ENCODE data around the gene YARS1.
"Not testable (repeated sequence)": the region's sequence is repeated elsewhere in the genome, so short reads cannot be mapped to it uniquely, and the experiment has no call there.

The YARS1 gene

GRCh38 chr1:32816676-32817158, 441 bp downstream of the YARS1 start:
- DNase-seq = no peak

GRCh38 chr1:32813941-32814739, 3.0 kb downstream of the YARS1 start:
- no peak for DNase-seq

GRCh38 chr1:32811917-32812316, 5.2 kb downstream of the YARS1 start:
- no peak for DNase-seq

GRCh38 chr1:32811265-32811664, 5.9 kb downstream of the YARS1 start:
- no peak for DNase-seq

DNA sequence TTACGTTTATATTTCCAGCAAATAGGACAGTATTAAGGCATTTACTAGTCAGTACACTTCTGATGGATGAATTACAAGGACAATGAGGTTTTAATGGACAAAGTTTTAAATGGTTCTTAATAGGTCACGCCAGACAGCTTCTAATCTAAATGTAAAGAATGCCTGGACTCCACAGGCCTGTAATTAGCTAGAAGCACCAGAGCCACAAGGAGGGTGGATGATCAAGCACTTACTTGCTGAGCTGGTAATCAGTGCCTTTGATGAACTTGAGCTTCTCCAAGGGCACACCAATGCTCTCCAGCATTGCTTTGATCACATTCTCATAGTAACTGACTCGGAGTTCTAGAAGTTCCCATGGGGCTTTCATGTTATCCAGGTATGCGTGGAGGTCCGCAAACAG, 6.8 kb downstream of the YARS1 start:
- no peak for DNase-seq

GRCh38 chr1:32808580-32808979, 8.6 kb downstream of the YARS1 start:
- DNase-seq = no peak

DNA sequence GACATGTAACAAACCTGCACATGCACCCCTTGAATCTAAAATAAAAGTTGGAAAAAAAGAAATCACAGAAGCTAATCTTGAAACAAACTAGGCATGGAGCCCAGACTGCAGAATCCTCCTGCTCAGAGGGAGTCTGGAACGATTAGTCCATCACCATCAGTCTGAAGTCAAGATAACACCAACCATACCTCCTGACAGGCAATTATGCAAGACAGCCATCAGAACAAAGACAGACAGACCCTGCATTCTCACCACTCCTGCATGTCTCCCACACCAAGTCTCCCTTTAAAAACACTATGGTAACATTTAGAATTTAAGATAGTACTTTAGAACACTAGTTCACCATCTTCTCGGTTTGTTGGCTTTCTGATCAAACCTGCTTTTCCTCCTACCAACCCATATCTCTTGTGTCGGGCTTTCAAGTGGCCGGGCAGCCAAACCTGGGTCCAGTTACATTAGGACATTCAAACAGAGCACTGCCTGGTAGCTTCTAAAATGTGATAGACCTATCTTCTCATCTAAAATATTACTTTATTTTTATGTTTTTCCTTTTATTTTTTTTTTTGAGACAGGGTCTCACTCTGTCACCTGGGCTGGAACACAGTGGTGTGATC, 10.1 kb downstream of the YARS1 start:
- DNase-seq = no peak

DNA sequence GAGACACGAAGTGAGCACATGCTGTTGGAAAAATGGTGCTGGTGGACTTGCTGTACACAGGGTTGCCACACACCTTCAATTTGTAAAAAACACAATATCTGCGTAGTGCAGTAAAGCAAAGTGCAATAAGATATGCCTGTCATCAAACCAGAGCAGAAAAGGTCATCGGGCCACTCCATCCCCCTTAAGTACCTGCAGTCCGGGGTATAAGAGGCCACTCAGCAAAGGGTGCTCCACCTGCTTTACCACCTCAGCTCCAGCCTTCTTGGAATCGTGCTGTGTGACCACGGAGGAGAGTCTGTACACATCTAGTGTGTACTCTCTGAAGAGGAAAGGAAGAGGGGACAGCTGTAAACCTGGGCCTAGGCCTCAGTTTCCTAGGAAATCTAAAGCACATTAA, 10.9 kb downstream of the YARS1 start:
- DNase-seq = no peak

GRCh38 chr1:32804460-32804859, 12.7 kb downstream of the YARS1 start:
- not testable (repeated sequence) for DNase-seq

DNA sequence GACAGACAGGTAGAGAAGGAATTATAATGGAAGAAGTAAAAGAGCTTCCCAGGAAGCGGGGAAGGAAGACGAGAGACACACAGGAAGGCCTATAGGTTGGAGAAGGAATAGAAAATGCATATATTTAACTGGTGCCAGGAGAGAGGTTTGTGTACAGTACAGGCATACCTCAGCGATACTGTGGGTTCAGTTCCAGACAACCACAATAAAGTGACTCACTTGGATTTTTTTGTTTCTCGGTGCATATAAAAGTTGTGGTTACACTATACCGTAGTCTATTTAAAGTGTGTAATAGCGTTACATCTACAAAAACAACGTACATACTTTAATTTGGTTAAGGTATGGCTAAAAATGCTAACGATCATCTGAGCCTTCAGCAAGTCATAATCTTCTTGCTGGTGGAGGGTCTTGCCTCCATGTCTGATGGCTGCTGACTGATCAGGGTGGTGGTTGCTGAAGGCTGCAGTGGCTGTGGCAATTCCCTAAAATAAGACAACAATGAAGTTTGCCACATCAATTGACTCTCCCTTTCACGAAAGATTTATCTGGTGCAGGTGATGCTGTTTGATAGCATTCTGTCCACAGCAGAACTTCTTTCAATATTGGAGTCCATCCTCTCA, 16.0 kb downstream of the YARS1 start:
- DNase-seq = peak; percentile 62

- peak; percentile 71 for DNase-seq
Observed at GRCh38 chr1:32798679-32799416, 18.3 kb downstream of the YARS1 start.

DNA sequence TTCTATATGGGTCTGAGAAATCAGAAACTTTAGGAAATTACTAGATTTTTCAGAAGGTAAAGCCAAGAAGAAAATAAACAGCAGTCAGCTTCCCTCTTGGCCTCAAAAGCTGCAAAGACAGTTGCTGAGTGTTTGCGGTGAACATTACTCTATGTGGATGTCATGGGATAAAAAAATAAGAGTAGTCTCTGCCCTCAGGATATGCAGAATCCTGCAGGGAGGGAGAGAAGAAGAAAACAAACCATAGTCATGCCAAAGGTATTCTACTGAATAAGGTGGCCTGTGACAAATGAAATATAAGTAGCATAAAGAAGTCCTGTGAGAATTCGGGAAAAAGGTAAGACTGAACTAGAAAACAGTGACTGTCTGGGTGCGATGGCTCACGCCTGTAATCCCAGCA, 19.0 kb downstream of the YARS1 start:
- no peak for DNase-seq

DNA sequence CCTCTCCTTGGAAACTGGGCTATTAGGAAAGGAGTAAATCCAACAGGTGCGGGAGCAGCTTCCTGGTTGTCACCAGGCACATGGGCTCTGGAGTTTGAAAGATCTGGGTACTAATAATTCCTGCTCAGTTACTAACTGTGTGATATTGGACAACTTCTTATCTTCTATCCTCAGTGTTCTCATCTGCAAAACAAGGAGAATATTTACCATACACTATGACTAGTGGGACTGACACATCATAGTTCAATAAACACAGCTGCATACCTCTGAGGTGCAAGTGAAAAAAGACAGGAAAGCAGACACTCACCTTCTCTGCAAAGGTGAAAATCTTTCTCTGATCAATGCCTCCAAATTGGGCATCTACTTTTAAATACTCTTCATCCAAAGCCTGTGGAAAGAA, 19.7 kb downstream of the YARS1 start:
- no peak for DNase-seq

DNA sequence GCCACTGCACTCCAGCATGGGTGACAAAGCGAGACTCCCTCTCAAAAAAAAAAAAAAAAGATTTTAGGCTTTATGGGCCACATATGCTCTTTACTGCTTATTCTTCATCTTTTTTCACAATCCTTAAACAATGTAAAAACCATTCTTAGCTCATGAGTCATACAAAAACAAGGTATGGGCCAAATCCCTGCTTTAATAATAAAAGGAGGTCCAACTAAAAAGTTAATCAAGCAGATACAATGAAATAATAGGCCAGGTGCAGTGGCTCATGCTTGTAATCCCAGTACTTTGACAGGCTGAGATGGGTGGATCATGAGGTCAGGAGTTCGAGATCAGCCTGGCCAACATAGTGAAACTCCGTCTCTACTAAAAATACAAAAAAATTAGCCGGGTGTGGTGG, 21.4 kb downstream of the YARS1 start:
- DNase-seq = not testable (repeated sequence)

DNA sequence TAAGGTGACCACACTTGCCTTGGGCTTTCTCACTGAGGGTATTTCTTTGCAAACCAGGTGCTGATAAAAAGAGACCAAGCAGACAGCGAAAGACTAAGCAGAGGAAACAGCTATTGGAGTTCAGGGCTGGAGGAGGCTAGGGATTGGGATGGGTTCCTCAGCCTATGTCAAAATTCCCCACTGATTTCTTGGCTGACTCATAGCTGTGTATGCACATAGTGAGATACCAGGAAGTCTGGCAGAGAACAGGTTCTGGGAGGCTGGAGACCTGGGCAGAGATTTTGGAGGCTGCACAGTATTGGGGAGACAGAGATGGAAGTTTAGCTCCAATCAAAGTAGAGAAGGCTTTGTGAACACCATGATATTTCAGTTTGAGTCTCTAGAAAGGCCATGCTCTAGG, 25.3 kb downstream of the YARS1 start:
- no peak for DNase-seq

DNA sequence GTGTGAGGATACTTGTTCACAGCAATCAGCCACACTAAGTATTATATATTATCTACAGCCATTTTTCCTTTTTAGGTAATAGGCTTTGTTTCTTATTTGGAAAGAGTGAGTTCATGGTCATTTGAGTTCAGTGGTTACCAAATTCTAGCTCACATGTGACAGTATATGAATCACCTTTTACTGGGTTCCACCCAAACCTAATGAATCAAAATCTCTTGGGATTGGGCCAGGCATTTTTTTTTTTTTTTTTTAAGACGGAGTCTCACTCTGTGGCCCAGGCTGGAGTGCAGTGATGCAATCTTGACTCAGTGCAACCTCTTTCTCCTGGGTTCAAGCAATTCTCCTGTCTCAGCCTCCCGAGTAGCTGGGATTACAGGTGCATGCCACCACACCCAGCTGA, 27.8 kb downstream of the YARS1 start:
- DNase-seq = not testable (repeated sequence)

DNA sequence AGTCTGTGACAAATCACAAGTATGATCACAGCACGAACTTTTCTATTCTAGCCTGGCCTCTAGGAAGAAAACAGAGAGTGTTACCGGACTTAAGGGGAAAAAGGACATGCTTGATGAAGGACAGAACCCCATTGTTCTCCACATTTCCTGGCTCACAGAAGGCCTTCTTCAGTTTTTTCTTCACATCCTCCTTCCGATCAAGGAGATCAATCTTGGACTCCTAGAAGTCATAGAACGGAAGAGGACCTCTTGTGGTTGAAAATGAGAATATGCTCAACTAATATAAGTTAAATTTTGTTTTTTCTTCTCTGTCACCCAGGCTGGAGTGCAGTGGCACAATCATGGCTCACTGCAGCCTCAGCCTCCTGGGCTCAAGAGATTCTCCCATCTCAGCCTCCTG, 30.3 kb downstream of the YARS1 start:
- DNase-seq = peak; percentile 13

DNA sequence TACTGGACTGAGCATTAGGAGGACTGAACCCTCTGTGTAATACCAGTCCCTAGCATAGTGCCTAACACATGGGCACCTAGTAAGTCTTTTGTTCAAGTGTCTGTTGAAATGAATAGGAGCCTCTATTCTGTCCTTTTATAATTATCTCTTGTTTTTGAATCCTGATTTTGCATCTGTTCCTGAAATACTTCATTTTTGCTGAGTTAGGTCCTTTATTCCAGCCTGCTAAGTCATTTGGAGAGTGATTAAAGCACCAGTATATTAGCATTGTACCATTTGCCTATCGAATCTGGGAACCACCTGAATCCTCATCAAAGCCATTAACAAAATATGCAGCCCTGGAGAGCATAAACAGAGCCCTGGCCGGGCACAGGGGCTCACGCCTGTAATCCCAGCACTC, 32.3 kb downstream of the YARS1 start:
- no peak for DNase-seq

DNA sequence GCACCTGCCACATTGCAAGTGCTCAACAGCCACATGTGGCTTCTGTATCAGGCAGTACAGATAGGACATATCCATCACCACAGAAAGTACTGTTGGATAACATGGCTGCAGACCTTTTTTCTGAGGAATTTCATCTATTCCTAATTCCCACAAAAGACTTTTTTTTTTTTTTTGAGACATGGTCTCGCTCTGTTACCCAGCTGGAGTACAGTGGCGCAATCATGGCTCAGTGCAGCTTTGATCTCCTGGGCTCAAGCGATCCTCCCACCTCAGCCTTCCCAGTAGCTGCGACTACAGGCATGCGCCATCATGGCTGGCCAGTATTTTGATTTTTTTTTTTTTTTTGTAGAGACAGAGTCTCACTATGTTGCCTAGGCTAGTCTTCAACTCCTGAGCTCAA, 33.3 kb downstream of the YARS1 start:
- DNase-seq = no peak

- no peak for DNase-seq
Observed at GRCh38 chr1:32782086-32782485, 35.1 kb downstream of the YARS1 start.

GRCh38 chr1:32780628-32781234, 36.4 kb downstream of the YARS1 start:
- no peak for DNase-seq

GRCh38 chr1:32780005-32780404, 37.2 kb downstream of the YARS1 start:
- DNase-seq = no peak

DNA sequence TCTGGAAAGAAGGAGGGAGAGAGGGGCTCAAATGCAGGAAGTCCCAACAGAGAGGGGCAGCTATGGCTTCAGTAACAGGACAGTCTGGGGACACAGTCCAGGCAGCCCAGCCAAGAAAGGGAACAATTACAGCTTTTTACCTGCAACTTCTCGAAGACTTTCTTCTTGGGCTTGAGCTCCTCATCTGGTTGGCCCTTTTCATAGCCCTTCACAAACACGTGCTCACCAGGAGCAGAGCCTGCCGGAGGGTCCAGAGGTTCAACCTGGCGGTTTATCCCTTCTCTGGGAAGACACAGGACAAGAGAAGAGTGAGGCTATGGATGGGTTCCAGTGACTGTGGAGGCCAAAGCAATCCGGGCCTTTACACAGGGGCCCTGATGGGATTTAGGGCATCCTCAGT, 37.9 kb downstream of the YARS1 start:
- no peak for DNase-seq

Measured in CD4-positive, alpha-beta T cell treated with Interleukin-10 for 1 hour (primary cell).